Peyer's patch (tissue), 4 donors: ENCODE results near the gene PLCD1.

Experiments used
- CTCF ChIP-seq, 6 experiments: fragments of 450-650 bp in 4 of 6; fragments of 200-600 bp in 2 of 6; sonication (generic) in 1 of 6; IDR thresholded peaks; one replicate each; pipeline ENCODE4 v1.5.1; 2017 to 2019; ENCODE audit warnings: antibody characterized with exemption in 6 of 6, mild to moderate bottlenecking in 3 of 6, moderate library complexity in 1 of 6
- POLR2A ChIP-seq, 2 donors: fragments of 450-650 bp; IDR thresholded peaks; one replicate each; pipeline ENCODE4 v1.5.1; 2017; ENCODE audit warnings: antibody characterized with exemption in 2 of 2, mild to moderate bottlenecking in 2 of 2, moderate library complexity in 2 of 2

DNA sequence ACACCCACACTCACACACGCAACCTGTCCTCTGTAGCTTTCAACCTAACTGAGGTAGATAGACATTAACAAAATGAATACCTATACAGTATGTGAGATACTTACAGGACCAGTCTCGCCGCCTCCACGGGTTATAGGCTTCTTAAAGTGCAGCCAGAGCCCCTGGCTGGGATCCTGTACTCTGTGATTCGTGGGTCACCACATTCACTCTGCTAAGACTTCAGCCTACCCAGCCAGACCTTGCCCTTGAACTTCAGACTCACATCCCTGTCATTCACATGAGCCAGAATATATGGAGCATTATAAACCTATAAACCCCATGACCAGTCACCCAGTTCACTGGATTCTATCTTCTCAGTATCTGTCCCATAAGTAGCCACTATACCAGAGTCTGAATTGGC is 11.0 kb upstream of the PLCD1 start:
- TF ChIP-seq CTCF (IDR thresholded peaks at IDR 0.05) (no peak), POLR2A (IDR thresholded peaks at IDR 0.05) (no peak)
